Measurements from ENCODE around the gene SYVN1. TPM values are rescaled to one million over a fixed set of nuclear protein-coding genes. Genes with fewer than 3 reads are reported as not detected.
A peak's percentile ranks its signal among the peaks of the same experiment; 100 is the strongest.

SYVN1 gene
- total and polyA plus RNA-seq, 2 experiments from 2014 or later, result 16.2 to 16.8 TPM

GRCh38 chr11:65084598-65085375 lies 49.5 kb downstream of the SYVN1 start:
- Histone ChIP-seq H3K4me3 (peak overlapping the region; percentile 84), H3K4me1 (ENCODE audit: low read depth) (no peaks in the 10 kb centered on the region), H3K27ac (peak overlapping the region; percentile 92), H3K36me3 (peaks cover 11% of the 10 kb centered on the region), H3K27me3 (no peaks in the 10 kb centered on the region), H3K9me3 (ENCODE audit: low read depth) (no peaks in the 10 kb centered on the region)
- no peak for TF ChIP-seq CTCF (IDR thresholded peaks at IDR 0.05; ENCODE audit: low read depth, low read length)
- DNase-seq (ENCODE audit: low read depth in 1 of 2, low spot score in 1 of 2), result no peak

GRCh38 chr11:65083834-65084597 lies 50.3 kb downstream of the SYVN1 start, which contains the start of the genes CDCA5 and ZFPL1:
TSS of gene CDCA5 (minus strand) at chr11:65084040. CDS start at chr11:65083978, 62 bp downstream.
TSS of gene ZFPL1 (plus strand) at chr11:65084222. CDS start at chr11:65084699, 477 bp downstream.
- TF ChIP-seq CTCF (IDR thresholded peaks at IDR 0.05; ENCODE audit: low read depth, low read length), result no peak
- no peaks in the 10 kb centered on the region for H3K9me3 ChIP-seq (ENCODE audit: low read depth)
- peak within 1 kb of the TSS; percentile 92 for H3K27ac ChIP-seq
- H3K4me3 ChIP-seq, result peak within 1 kb of the TSS; percentile 84
- H3K36me3 ChIP-seq, result peaks cover 8% of the 10 kb centered on the region
- peak; percentile 97 for DNase-seq (ENCODE audit: low read depth in 1 of 2, low spot score in 1 of 2)
- no peaks in the 10 kb centered on the region for H3K27me3 ChIP-seq
- H3K4me1 ChIP-seq (ENCODE audit: low read depth), result no peaks in the 10 kb centered on the region

- TF ChIP-seq CTCF (IDR thresholded peaks at IDR 0.05; ENCODE audit: low read depth, low read length), result no peak
- Histone ChIP-seq H3K4me3 (peak overlapping the region; percentile 84), H3K4me1 (ENCODE audit: low read depth) (no peaks in the 10 kb centered on the region), H3K9me3 (ENCODE audit: low read depth) (no peaks in the 10 kb centered on the region), H3K27me3 (no peaks in the 10 kb centered on the region), H3K36me3 (peaks cover 8% of the 10 kb centered on the region), H3K27ac (peak overlapping the region; percentile 92)
- no peak for DNase-seq (ENCODE audit: low read depth in 1 of 2, low spot score in 1 of 2)
Measured at GRCh38 chr11:65083134-65083833, 51.0 kb downstream of the SYVN1 start.

- H3K9me3 ChIP-seq (ENCODE audit: low read depth), result no peaks in the 10 kb centered on the region
- H3K27me3 ChIP-seq, result no peaks in the 10 kb centered on the region
- H3K27ac ChIP-seq, result peak overlapping the region; percentile 1
- no peaks in the 10 kb centered on the region for H3K36me3 ChIP-seq
- no peak overlapping the region for H3K4me3 ChIP-seq
- no peak for DNase-seq (ENCODE audit: low read depth in 1 of 2, low spot score in 1 of 2)
- H3K4me1 ChIP-seq (ENCODE audit: low read depth), result no peaks in the 10 kb centered on the region
- no peak for TF ChIP-seq CTCF (IDR thresholded peaks at IDR 0.05; ENCODE audit: low read depth, low read length)
Measured at GRCh38 chr11:65078786-65079342, 55.5 kb downstream of the SYVN1 start.

GRCh38 chr11:65078151-65078550 lies 56.2 kb downstream of the SYVN1 start:
- Histone ChIP-seq H3K4me3 (no peak overlapping the region), H3K9me3 (ENCODE audit: low read depth) (no peaks in the 10 kb centered on the region), H3K4me1 (ENCODE audit: low read depth) (no peaks in the 10 kb centered on the region), H3K27me3 (no peaks in the 10 kb centered on the region), H3K36me3 (no peaks in the 10 kb centered on the region), H3K27ac (peak overlapping the region; percentile 1)
- peak; percentile 58 for TF ChIP-seq CTCF (IDR thresholded peaks at IDR 0.05; ENCODE audit: low read depth, low read length)
- peak; percentile 40 to 59 for DNase-seq (ENCODE audit: low read depth in 1 of 2, low spot score in 1 of 2)

All from cardiac muscle cell (in vitro differentiated cells and primary cell).